IMR-90 (cell line): Measurements from ENCODE around the gene CCNL2. TPM values are rescaled to one million over a fixed set of nuclear protein-coding genes. Genes with fewer than 3 reads are reported as not detected.

Source experiments
- ATAC-seq: fragments of 200-7000 bp; cut with Tn5 transposase; 2 replicates; pipeline ENCODE4 v1.9.1; 2020; ENCODE audit warnings: low read depth, mild to moderate bottlenecking, moderate library complexity
- BruUV-seq: library from RNA; stranded (reverse); fragments of 400-500 nt; replicated peaks from 2 replicates; lab custom pipeline; 2021; lab: Mats Ljungman, UMichigan
- CTCF ChIA-PET: fragments of 300-600 bp; formaldehyde crosslinking; extraction: SDS; loops from one replicate; lab custom pipeline; 2021; ENCODE audit warnings: antibody characterized with exemption; lab: Yijun Ruan, JAX
- POLR2A ChIA-PET: fragments of 300-600 bp; sonication (Branson Sonifier 250); formaldehyde crosslinking; loops from one replicate; lab custom pipeline; 2022; ENCODE audit warnings: antibody characterized with exemption; ENCODE audit not compliant: unreplicated experiment; lab: Charles Lee
- DNase-seq: peaks from one replicate; pipeline ENCODE4 v3.0.0; 2013
- H2AFZ ChIP-seq: replicated peaks from 2 replicates; pipeline ENCODE3; 2013; ENCODE audit warnings: low read length, mild to moderate bottlenecking; ENCODE audit not compliant: poor library complexity
- H2AK5ac ChIP-seq: 2 replicates; pipeline ENCODE4 v1.6.1; 2013; ENCODE audit warnings: low read depth, low read length, inconsistent platforms
- H2AK9ac ChIP-seq: replicated peaks from 2 replicates; pipeline ENCODE3; 2013; ENCODE audit warnings: mild to moderate bottlenecking, low read depth, low read length, moderate library complexity; ENCODE audit not compliant: poor library complexity
- H2BK120ac ChIP-seq: 2 replicates; pipeline ENCODE4 v1.6.1; 2013; ENCODE audit warnings: low read depth, low read length, inconsistent platforms
- H2BK15ac ChIP-seq: 3 replicates; pipeline ENCODE4 v1.6.1; 2013; ENCODE audit warnings: low read depth, low read length, inconsistent platforms
- H2BK20ac ChIP-seq: 2 replicates; pipeline ENCODE4 v1.6.1; 2013; ENCODE audit warnings: low read depth, mild to moderate bottlenecking, inconsistent platforms, low read length, moderate library complexity
- H2BK5ac ChIP-seq: 2 replicates; pipeline ENCODE4 v1.6.1; 2013; ENCODE audit warnings: mild to moderate bottlenecking, low read depth, low read length, inconsistent platforms; ENCODE audit not compliant: poor library complexity, severe bottlenecking
- H3K14ac ChIP-seq: replicated peaks from 2 replicates; pipeline ENCODE4 v1.6.1; 2013; ENCODE audit warnings: low read depth, low read length, inconsistent platforms
- H3K18ac ChIP-seq: 2 replicates; pipeline ENCODE4 v1.6.1; 2013; ENCODE audit warnings: low read depth, low read length, control low read depth
- H3K23ac ChIP-seq: 2 replicates; pipeline ENCODE4 v1.6.1; 2013; ENCODE audit warnings: low read depth, low read length, inconsistent platforms
- H3K27ac ChIP-seq: 2 replicates; pipeline ENCODE4 v1.5.1; 2013; ENCODE audit warnings: mild to moderate bottlenecking, control low read depth, low read length; ENCODE audit not compliant: insufficient read depth
- H3K27me3 ChIP-seq: 2 replicates; pipeline ENCODE4 v1.6.1; 2013; ENCODE audit warnings: low read length; ENCODE audit not compliant: control insufficient read depth, insufficient read depth
- H3K36me3 ChIP-seq: 2 replicates; pipeline ENCODE4 v1.6.1; 2013; ENCODE audit warnings: low read length, mixed read lengths; ENCODE audit not compliant: control insufficient read depth, insufficient read depth
- H3K4ac ChIP-seq: 2 replicates; pipeline ENCODE4 v1.6.1; 2013; ENCODE audit warnings: low read depth, low read length, inconsistent platforms
- H3K4me1 ChIP-seq: 2 replicates; pipeline ENCODE4 v1.6.1; 2013; ENCODE audit warnings: low read length, mixed read lengths; ENCODE audit not compliant: control insufficient read depth, insufficient read depth
- H3K4me2 ChIP-seq: 2 replicates; pipeline ENCODE4 v1.6.1; 2013; ENCODE audit warnings: low read depth, mild to moderate bottlenecking, control low read depth, low read length, moderate library complexity
- H3K4me3 ChIP-seq: 2 replicates; pipeline ENCODE4 v1.5.1; 2013; ENCODE audit warnings: low read depth, mild to moderate bottlenecking, control low read depth, low read length, moderate library complexity; ENCODE audit not compliant: insufficient read depth
- H3K56ac ChIP-seq: 2 replicates; pipeline ENCODE4 v1.6.1; 2013; ENCODE audit warnings: low read length, inconsistent platforms; ENCODE audit not compliant: insufficient read depth; ENCODE audit errors: extremely low read depth
- H3K79me1 ChIP-seq, 2 experiments: 2 replicates each; pipeline ENCODE4 v1.6.1; 2013; ENCODE audit warnings: low read length in 2 of 2, inconsistent platforms in 1 of 2, low read depth in 1 of 2
- H3K9ac ChIP-seq: 2 replicates; pipeline ENCODE4 v1.6.1; 2013; ENCODE audit warnings: low read depth, low read length, control low read depth
- H3K9me1 ChIP-seq: 2 replicates; pipeline ENCODE4 v1.6.1; 2013; ENCODE audit warnings: low read length, inconsistent platforms; ENCODE audit not compliant: insufficient read depth
- H3K9me3 ChIP-seq: 2 replicates; pipeline ENCODE4 v1.6.1; 2013; ENCODE audit warnings: low read length; ENCODE audit not compliant: control insufficient read depth, insufficient read depth
- H4K20me1 ChIP-seq: 2 replicates; pipeline ENCODE4 v1.6.1; 2013; ENCODE audit warnings: low read length, inconsistent platforms; ENCODE audit not compliant: insufficient read depth
- H4K5ac ChIP-seq: 2 replicates; pipeline ENCODE4 v1.6.1; 2013; ENCODE audit warnings: mild to moderate bottlenecking, low read depth, low read length, control low read depth
- H4K8ac ChIP-seq, 2 experiments: 2 replicates each; pipeline ENCODE4 v1.6.1; 2013; ENCODE audit warnings: low read depth in 2 of 2, low read length in 2 of 2, control low read depth in 1 of 2, inconsistent platforms in 1 of 2
- H4K91ac ChIP-seq: 2 replicates; pipeline ENCODE4 v1.6.1; 2013; ENCODE audit warnings: low read depth, low read length, inconsistent platforms; ENCODE audit not compliant: insufficient read depth
- BHLHE40 ChIP-seq: fragments of 150-350 bp; IDR thresholded peaks from 2 replicates; pipeline ENCODE4 v1.6.1; 2016; ENCODE audit warnings: mild to moderate bottlenecking, low read depth, low read length
- CEBPB ChIP-seq: IDR thresholded peaks from 2 replicates; pipeline ENCODE4 v1.6.1; 2012; ENCODE audit warnings: low read depth, low read length, improper control_type of control experiment
- CHD1 ChIP-seq: IDR thresholded peaks from 2 replicates; pipeline ENCODE4 v1.6.1; 2012; ENCODE audit warnings: low read depth, low read length, improper control_type of control experiment
- FOS ChIP-seq: fragments of 150-350 bp; IDR thresholded peaks from 2 replicates; pipeline ENCODE4 v1.6.1; 2016; ENCODE audit warnings: low read depth, low read length
- MAFK ChIP-seq: IDR thresholded peaks from 2 replicates; pipeline ENCODE4 v1.6.1; 2012; ENCODE audit warnings: low read depth, low read length, improper control_type of control experiment
- MAZ ChIP-seq: IDR thresholded peaks from 2 replicates; pipeline ENCODE4 v1.6.1; 2012; ENCODE audit warnings: low read depth, mild to moderate bottlenecking, low read length, improper control_type of control experiment, moderate library complexity, borderline replicate concordance
- MXI1 ChIP-seq: IDR thresholded peaks from 2 replicates; pipeline ENCODE4 v1.6.1; 2012; ENCODE audit warnings: low read depth, mild to moderate bottlenecking, low read length, moderate library complexity, borderline replicate concordance
- NFE2L2 ChIP-seq: fragments of 150-350 bp; IDR thresholded peaks from 2 replicates; pipeline ENCODE4 v1.6.1; 2016; ENCODE audit warnings: low read depth, mild to moderate bottlenecking, low read length
- POLR2A ChIP-seq: IDR thresholded peaks from 2 replicates; pipeline ENCODE4 v1.6.1; 2012; ENCODE audit warnings: mild to moderate bottlenecking, low read depth, low read length
- RAD21 ChIP-seq: IDR thresholded peaks from 2 replicates; pipeline ENCODE4 v1.6.1; 2012; ENCODE audit warnings: low read length, improper control_type of control experiment
- RCOR1 ChIP-seq: IDR thresholded peaks from 2 replicates; pipeline ENCODE4 v1.6.1; 2012; ENCODE audit warnings: mild to moderate bottlenecking, low read length, improper control_type of control experiment; ENCODE audit not compliant: insufficient replicate concordance
- RFX5 ChIP-seq: IDR thresholded peaks from 2 replicates; pipeline ENCODE4 v1.8.0; 2012; ENCODE audit warnings: low read depth, mild to moderate bottlenecking, low read length, moderate library complexity
- SMC3 ChIP-seq: fragments of 150-350 bp; IDR thresholded peaks from 2 replicates; pipeline ENCODE4 v1.6.1; 2016; ENCODE audit warnings: low read depth, mild to moderate bottlenecking, antibody characterized with exemption, low read length, moderate library complexity
- WGBS, 2 experiments: methylation state at CpG; one replicate each; pipeline versions ENCODE4 v1.1.5 to v1.1.7; 2013; ENCODE audit warnings: missing lambda C conversion rate in 2 of 2; ENCODE audit not compliant: insufficient read length in 1 of 2; ENCODE audit errors: extremely low coverage in 2 of 2; 5-methylcytosine and 5-hydroxymethylcytosine counted together
- dilution Hi-C: fragments of 300-500 bp; cut with HindIII; formaldehyde crosslinking; loops from one replicate; pipeline ENCODE4 v1.14.3; 2018; ENCODE audit warnings: low sequenced_read_pairs; ENCODE audit not compliant: unreplicated experiment
- in situ Hi-C: fragments of 300-500 bp; cut with MboI; formaldehyde crosslinking; loops from 3 replicates; pipeline ENCODE4 v1.14.3; 2019; ENCODE audit warnings: low sequenced_read_pairs, inconsistent platforms, mixed read lengths
- intact Hi-C: fragments of 100-400 bp; cut with micrococcal nuclease; formaldehyde crosslinking; loops from 2 replicates; pipeline ENCODE4 v1.10.0; 2022
- polyA plus RNA-seq, 3 experiments: library from polyadenylated mRNA; depleted of rRNA; stranded (reverse); fragments of >200 nt; gene quantifications; 2 replicates each; pipeline ENCODE4 v1.2.3, GENCODE V29; 2012; ENCODE audit warnings: low replicate concordance in 1 of 3
- total RNA-seq: library from RNA; depleted of rRNA; stranded (reverse); fragments of >200 nt; gene quantifications from 2 replicates; pipeline ENCODE4 v1.2.3, GENCODE V29; 2012
- TF ChIP-seq, protein P1 (sequence below): fragments of 150-350 bp; IDR thresholded peaks from 2 replicates; pipeline ENCODE4 v1.6.1; 2017; ENCODE audit warnings: mild to moderate bottlenecking, antibody characterized with exemption, low read length, low read depth
- TF ChIP-seq, protein P2 (sequence below): fragments of 150-350 bp; IDR thresholded peaks from 2 replicates; pipeline ENCODE4 v1.6.1; 2016; ENCODE audit warnings: low read depth, mild to moderate bottlenecking, low read length, moderate library complexity, borderline replicate concordance
- TF ChIP-seq, protein P3 (sequence below): conservative IDR thresholded peaks from 2 replicates; pipeline ENCODE4 v1.5.1; 2012; ENCODE audit warnings: mild to moderate bottlenecking, low read depth, low read length, improper control_type of control experiment

The CCNL2 gene
- total and polyA plus RNA-seq, 2 of the 4 experiments (the other 2 are of a cell fraction): 53.9 to 239 TPM

DNA sequence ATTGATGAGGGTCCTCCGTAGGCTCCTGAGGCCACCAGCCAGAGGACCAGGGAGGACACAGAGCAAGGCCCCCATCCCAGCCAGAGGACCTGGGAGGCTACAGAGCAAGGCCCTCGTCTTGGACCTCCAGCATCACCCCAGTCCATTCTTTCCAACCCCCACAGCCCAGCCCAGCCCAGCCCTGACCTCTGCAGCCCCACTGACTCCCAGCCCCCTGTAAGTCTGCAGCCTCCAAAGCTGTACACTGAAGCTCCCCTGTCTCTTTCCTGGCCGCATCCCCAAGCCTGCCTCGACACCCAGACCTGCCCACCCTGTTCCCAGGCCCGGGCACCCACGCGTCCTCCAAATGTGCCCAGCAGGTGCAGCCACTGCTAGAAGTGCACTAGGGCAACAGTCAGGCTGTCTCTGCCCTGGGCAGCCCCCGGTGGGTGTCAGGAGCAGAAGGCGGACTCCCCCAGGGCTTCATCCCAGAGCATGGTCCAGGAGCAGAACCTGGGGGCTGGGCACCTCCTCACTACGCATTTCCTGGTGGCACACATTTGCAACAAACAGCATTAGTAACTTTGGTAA, 52.0 kb downstream of the CCNL2 start:
- in situ Hi-C loops (no loop called here), intact Hi-C loops (no loop called here), dilution Hi-C loops (no loop called here)
- H2BK120ac ChIP-seq: no peak overlapping the region
- H3K27me3 ChIP-seq: no peaks in the 10 kb centered on the region
- no peak for TF ChIP-seq RCOR1
- TF ChIP-seq, protein P1, sequence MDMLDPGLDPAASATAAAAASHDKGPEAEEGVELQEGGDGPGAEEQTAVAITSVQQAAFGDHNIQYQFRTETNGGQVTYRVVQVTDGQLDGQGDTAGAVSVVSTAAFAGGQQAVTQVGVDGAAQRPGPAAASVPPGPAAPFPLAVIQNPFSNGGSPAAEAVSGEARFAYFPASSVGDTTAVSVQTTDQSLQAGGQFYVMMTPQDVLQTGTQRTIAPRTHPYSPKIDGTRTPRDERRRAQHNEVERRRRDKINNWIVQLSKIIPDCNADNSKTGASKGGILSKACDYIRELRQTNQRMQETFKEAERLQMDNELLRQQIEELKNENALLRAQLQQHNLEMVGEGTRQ: no peak
- TF ChIP-seq, protein P2, sequence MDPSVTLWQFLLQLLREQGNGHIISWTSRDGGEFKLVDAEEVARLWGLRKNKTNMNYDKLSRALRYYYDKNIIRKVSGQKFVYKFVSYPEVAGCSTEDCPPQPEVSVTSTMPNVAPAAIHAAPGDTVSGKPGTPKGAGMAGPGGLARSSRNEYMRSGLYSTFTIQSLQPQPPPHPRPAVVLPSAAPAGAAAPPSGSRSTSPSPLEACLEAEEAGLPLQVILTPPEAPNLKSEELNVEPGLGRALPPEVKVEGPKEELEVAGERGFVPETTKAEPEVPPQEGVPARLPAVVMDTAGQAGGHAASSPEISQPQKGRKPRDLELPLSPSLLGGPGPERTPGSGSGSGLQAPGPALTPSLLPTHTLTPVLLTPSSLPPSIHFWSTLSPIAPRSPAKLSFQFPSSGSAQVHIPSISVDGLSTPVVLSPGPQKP: no peak
- TF ChIP-seq CEBPB: no peak
- TF ChIP-seq POLR2A: no peak
- TF ChIP-seq NFE2L2: no peak
- TF ChIP-seq RAD21: no peak
- no peak for TF ChIP-seq MAZ
- TF ChIP-seq FOS: no peak
- no peak for TF ChIP-seq CHD1
- TF ChIP-seq, protein P3, sequence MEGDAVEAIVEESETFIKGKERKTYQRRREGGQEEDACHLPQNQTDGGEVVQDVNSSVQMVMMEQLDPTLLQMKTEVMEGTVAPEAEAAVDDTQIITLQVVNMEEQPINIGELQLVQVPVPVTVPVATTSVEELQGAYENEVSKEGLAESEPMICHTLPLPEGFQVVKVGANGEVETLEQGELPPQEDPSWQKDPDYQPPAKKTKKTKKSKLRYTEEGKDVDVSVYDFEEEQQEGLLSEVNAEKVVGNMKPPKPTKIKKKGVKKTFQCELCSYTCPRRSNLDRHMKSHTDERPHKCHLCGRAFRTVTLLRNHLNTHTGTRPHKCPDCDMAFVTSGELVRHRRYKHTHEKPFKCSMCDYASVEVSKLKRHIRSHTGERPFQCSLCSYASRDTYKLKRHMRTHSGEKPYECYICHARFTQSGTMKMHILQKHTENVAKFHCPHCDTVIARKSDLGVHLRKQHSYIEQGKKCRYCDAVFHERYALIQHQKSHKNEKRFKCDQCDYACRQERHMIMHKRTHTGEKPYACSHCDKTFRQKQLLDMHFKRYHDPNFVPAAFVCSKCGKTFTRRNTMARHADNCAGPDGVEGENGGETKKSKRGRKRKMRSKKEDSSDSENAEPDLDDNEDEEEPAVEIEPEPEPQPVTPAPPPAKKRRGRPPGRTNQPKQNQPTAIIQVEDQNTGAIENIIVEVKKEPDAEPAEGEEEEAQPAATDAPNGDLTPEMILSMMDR: no peak
- TF ChIP-seq MXI1: no peak
- no peak for TF ChIP-seq MAFK
- TF ChIP-seq SMC3: no peak
- no peak for TF ChIP-seq BHLHE40
- no peak for TF ChIP-seq RFX5
- no peak overlapping the region for H2BK5ac ChIP-seq
- H3K23ac ChIP-seq: peak overlapping the region; percentile 12; the same call in 1 of the 2 replicates
- H2BK20ac ChIP-seq: no peak overlapping the region
- POLR2A ChIA-PET: interaction anchor here (1.1 kb wide), 1 partner anchor 12 kb away, joined by 3 read pairs; no protein-coding TSS in a partner anchor
- H2AK9ac ChIP-seq: peak overlapping the region; percentile 94
- H3K4me2 ChIP-seq: peak overlapping the region; percentile 95
- peaks cover 3 to 61% of the 10 kb centered on the region in 2 experiments; a peak in 3 of 4 replicates for H3K79me1 ChIP-seq
- no peak overlapping the region for H2BK15ac ChIP-seq
- peak overlapping the region; percentile 100; the same call in 1 of the 2 replicates for H3K4me3 ChIP-seq
- H4K20me1 ChIP-seq: peaks cover 64% of the 10 kb centered on the region
- H4K8ac ChIP-seq: no peak overlapping the region
- H3K9me3 ChIP-seq: no peaks in the 10 kb centered on the region
- no peak overlapping the region; the same call in 1 of the 2 replicates for H3K9ac ChIP-seq
- H2AFZ ChIP-seq: no peak overlapping the region
- DNase-seq (no peak), ATAC-seq (no peak)
- 92% methylated on average over 7 of the region's 10 CpGs; no CpG with 5 or more reads in 1 of the 2 experiments for WGBS, 2 experiments
- H3K56ac ChIP-seq: no peak overlapping the region
- H4K91ac ChIP-seq: no peak overlapping the region
- no peak overlapping the region for H3K14ac ChIP-seq
- H3K9me1 ChIP-seq: 0 out of 2 replicates have a peak, but pooled peaks cover 3% of the 10 kb centered on the region
- H3K4ac ChIP-seq: no peak overlapping the region
- H3K4me1 ChIP-seq: peaks cover 37% of the 10 kb centered on the region
- H3K36me3 ChIP-seq: peaks cover 7% of the 10 kb centered on the region; the same call in 1 of the 2 replicates
- H3K18ac ChIP-seq: no peak overlapping the region
- H3K27ac ChIP-seq: no peak overlapping the region
- no peak overlapping the region; the same call in 1 of the 2 replicates for H2AK5ac ChIP-seq
- no TSS peak for BruUV-seq
- no peak overlapping the region for H4K5ac ChIP-seq
- CTCF ChIA-PET: no interaction called here
